ENCODE measurements around the gene SGMS2.

Gene SGMS2

GRCh38 chr4:107913283-107913899 is 88.7 kb downstream of the SGMS2 start:
- Histone ChIP-seq H3K4me1 (ENCODE audit: low read length) (no peaks in the 10 kb centered on the region), H3K27ac (ENCODE audit: low read length) (no peak overlapping the region), H3K4me2 (ENCODE audit: low read depth, low read length) (no peak overlapping the region), H3K79me2 (ENCODE audit: low read length) (no peaks in the 10 kb centered on the region), H3K9me2 (replicated peaks; ENCODE audit: insufficient read depth, low read length) (no peaks in the 10 kb centered on the region), H2AFZ (ENCODE audit: low read length) (0 out of 2 replicates have a peak overlapping the region, but pooled peaks have one; percentile 35), H3K27me3 (replicated peaks; ENCODE audit: insufficient read depth, low read length) (no peaks in the 10 kb centered on the region), H3K9me3 (replicated peaks; ENCODE audit: insufficient read depth, low read length) (no peaks in the 10 kb centered on the region), H3F3A (ENCODE audit: insufficient read depth, low read length) (no peaks in the 10 kb centered on the region), H3K36me3 (replicated peaks; ENCODE audit: insufficient read depth, low read length) (no peaks in the 10 kb centered on the region), H3K9ac (ENCODE audit: low read length) (no peak overlapping the region), H4K20me1 (ENCODE audit: insufficient read depth, low read length) (no peaks in the 10 kb centered on the region), H3K4me3 (ENCODE audit: low read length) (no peak overlapping the region)
- DNase-seq = peak; percentile 73
- TF ChIP-seq EZH2 (optimal IDR thresholded peaks at IDR 0.05; ENCODE audit: low read depth, low read length) (no peak), CTCF (IDR thresholded peaks at IDR 0.05; ENCODE audit: low read length) (peak; percentile 78)

GRCh38 chr4:107915220-107915619 is 90.5 kb downstream of the SGMS2 start:
- Histone ChIP-seq H3K36me3 (replicated peaks; ENCODE audit: insufficient read depth, low read length) (no peaks in the 10 kb centered on the region), H3K9ac (ENCODE audit: low read length) (no peak overlapping the region)

GRCh38 chr4:107916623-107917022 is 91.9 kb downstream of the SGMS2 start:
- TF ChIP-seq CTCF (IDR thresholded peaks at IDR 0.05; ENCODE audit: low read length) (no peak), EZH2 (optimal IDR thresholded peaks at IDR 0.05; ENCODE audit: low read depth, low read length) (no peak), EZH2phosphoT487 (IDR thresholded peaks at IDR 0.05; ENCODE audit: low read length) (no peak)
- Histone ChIP-seq H3K9ac (ENCODE audit: low read length) (no peak overlapping the region), H3K36me3 (replicated peaks; ENCODE audit: insufficient read depth, low read length) (no peaks in the 10 kb centered on the region), H3K4me1 (ENCODE audit: low read length) (no peaks in the 10 kb centered on the region), H3K4me2 (ENCODE audit: low read depth, low read length) (no peak overlapping the region), H3F3A (ENCODE audit: insufficient read depth, low read length) (no peaks in the 10 kb centered on the region), H3K27me3 (replicated peaks; ENCODE audit: insufficient read depth, low read length) (no peaks in the 10 kb centered on the region), H4K20me1 (ENCODE audit: insufficient read depth, low read length) (no peaks in the 10 kb centered on the region), H3K27ac (ENCODE audit: low read length) (no peak overlapping the region), H3K9me3 (replicated peaks; ENCODE audit: insufficient read depth, low read length) (no peaks in the 10 kb centered on the region), H3K9me2 (replicated peaks; ENCODE audit: insufficient read depth, low read length) (no peaks in the 10 kb centered on the region), H3K79me2 (ENCODE audit: low read length) (no peaks in the 10 kb centered on the region), H3K4me3 (ENCODE audit: low read length) (no peak overlapping the region), H2AFZ (ENCODE audit: low read length) (no peak overlapping the region)
- DNase-seq = no peak

More at GRCh38 chr4:107915220-107915619, 90.5 kb downstream of the SGMS2 start:
- Histone ChIP-seq H3K4me3 (ENCODE audit: low read length) (no peak overlapping the region), H3K9me3 (replicated peaks; ENCODE audit: insufficient read depth, low read length) (no peaks in the 10 kb centered on the region), H3F3A (ENCODE audit: insufficient read depth, low read length) (no peaks in the 10 kb centered on the region), H3K9me2 (replicated peaks; ENCODE audit: insufficient read depth, low read length) (no peaks in the 10 kb centered on the region), H4K20me1 (ENCODE audit: insufficient read depth, low read length) (no peaks in the 10 kb centered on the region), H2AFZ (ENCODE audit: low read length) (no peak overlapping the region), H3K79me2 (ENCODE audit: low read length) (no peaks in the 10 kb centered on the region), H3K27me3 (replicated peaks; ENCODE audit: insufficient read depth, low read length) (no peaks in the 10 kb centered on the region), H3K4me1 (ENCODE audit: low read length) (no peaks in the 10 kb centered on the region), H3K27ac (ENCODE audit: low read length) (no peak overlapping the region), H3K4me2 (ENCODE audit: low read depth, low read length) (no peak overlapping the region)
- no peak for TF ChIP-seq EZH2phosphoT487 (IDR thresholded peaks at IDR 0.05; ENCODE audit: low read length)
- TF ChIP-seq CTCF (IDR thresholded peaks at IDR 0.05; ENCODE audit: low read length) = no peak
- TF ChIP-seq EZH2 (optimal IDR thresholded peaks at IDR 0.05; ENCODE audit: low read depth, low read length) = no peak
- no peak for DNase-seq
